Kidney glomerular epithelial cell (primary cell): Measurements from ENCODE around the gene CIITA.
"Not testable (repeated sequence)": the region's sequence is repeated elsewhere in the genome, so short reads cannot be mapped to it uniquely, and the experiment has no call there.

ENCODE experiments used
- DNase-seq: peaks from one replicate; lab custom pipeline; 2025; lab: John Stamatoyannopoulos, UW

CIITA gene

GRCh38 chr16:10937068-10937859, 60.3 kb downstream of the CIITA start:
- DNase-seq: no peak

DNA sequence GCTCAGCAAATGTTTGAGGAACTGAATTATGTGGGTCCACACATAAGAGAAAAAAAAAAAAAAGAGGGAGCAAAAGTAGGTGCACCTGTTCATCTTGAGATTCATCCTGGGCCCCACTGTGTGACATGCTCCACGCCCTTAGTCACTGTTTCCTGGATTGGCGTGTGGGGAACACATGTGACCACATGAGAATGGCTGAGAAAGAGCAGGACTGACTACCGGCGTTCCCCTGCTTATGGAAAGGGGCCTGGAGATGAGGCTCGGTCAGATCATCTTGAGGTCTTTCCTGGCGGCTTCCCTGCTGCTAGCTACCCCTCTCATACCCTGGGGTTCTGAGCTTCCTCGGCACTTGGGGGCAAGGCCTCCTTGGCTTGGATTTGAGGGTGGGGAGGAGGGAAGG, 61.3 kb downstream of the CIITA start:
- DNase-seq: no peak

- DNase-seq: no peak
Observed at GRCh38 chr16:10938796-10939648, 62.0 kb downstream of the CIITA start.

- no peak for DNase-seq
Observed at GRCh38 chr16:10939649-10940234, 62.7 kb downstream of the CIITA start.

DNA sequence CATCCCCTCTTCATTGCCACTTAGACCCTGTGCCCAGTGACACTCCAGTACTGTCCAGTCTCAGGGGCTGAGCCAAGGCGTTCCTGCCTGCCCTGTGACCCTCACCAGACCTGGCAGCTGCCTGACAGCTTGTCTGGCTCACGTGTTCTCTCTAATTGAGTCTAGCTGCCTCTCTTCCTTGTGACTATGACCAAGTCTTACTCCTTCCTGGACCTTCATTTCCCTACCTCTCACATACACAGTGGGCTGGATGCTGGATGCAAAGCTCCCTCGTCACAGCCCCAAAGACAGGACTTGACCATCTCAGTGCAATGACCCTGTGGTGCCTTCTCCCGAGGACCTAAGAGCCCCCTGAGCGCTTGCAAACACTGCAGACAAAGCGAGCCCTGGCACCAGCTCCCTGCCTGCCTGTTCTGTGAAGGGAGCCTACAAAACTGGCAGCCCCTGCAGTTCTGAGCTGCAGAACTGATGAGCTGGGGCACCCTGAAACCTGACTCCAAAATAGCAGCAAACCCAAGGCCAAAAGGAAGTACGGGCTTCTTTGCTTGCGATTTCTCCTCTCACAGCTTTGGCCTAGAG, 63.6 kb downstream of the CIITA start:
- DNase-seq: no peak

DNA sequence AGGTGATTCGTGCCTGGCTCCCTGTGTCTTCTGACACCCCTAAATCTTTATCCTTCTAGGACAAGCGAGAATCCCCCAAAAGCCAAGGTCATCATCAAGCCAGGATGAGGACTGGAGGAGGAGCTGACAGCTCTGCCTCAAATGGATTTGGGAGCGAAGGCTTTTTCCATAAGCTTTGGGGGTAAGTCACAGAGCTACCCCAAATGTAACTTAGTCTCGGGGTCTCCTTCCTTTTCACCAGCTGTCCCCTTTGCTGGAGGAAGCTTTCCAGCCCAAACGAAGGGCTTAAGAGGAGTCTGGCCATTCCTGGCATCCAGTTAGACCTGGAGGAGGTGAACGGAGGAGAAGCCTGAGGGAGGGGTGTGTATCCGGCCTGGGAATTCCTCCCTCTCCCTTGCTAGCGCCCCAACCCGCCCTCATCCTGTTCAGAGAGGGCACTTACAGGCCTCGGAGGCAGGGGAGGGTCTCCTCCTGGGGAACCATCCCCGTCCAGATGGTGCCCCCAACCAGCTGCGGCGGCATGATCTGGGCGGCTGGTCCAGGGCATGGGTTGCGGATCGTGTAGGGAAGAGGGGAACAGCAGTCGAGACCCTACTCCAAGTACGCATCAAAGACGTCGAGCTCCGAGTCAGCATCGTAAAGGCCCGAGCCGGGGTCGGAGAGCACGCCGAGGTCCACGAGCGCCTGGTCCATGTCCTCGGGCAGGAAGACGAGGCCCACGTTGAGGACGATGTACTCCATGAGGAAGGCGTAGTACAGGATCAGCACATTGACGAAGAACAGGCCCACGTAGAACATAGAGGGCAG, 64.3 kb downstream of the CIITA start:
- DNase-seq: no peak

GRCh38 chr16:10941935-10942351, 64.9 kb downstream of the CIITA start:
- DNase-seq: not testable (repeated sequence)

- peak; percentile 88 for DNase-seq
Observed at GRCh38 chr16:10942352-10943063, 65.5 kb downstream of the CIITA start, which contains the start of gene DEXI. DEXI (minus strand) TSS chr16:10942468; CDS start chr16:10942005, 463 bp downstream.

- DNase-seq: peak; percentile 26
Observed at GRCh38 chr16:10943064-10943353, 66.0 kb downstream of the CIITA start.

GRCh38 chr16:10944249-10945064, 67.5 kb downstream of the CIITA start, which contains the start of gene CLEC16A:
CLEC16A (plus strand) TSS chr16:10944564; CDS start chr16:10944718, 154 bp downstream.
- DNase-seq: peak; percentile 88

- peak; percentile 10 for DNase-seq
Observed at GRCh38 chr16:10945065-10945787, 68.2 kb downstream of the CIITA start.

- DNase-seq: peak; percentile 40
Observed at GRCh38 chr16:10946308-10946707, 69.3 kb downstream of the CIITA start.

DNA sequence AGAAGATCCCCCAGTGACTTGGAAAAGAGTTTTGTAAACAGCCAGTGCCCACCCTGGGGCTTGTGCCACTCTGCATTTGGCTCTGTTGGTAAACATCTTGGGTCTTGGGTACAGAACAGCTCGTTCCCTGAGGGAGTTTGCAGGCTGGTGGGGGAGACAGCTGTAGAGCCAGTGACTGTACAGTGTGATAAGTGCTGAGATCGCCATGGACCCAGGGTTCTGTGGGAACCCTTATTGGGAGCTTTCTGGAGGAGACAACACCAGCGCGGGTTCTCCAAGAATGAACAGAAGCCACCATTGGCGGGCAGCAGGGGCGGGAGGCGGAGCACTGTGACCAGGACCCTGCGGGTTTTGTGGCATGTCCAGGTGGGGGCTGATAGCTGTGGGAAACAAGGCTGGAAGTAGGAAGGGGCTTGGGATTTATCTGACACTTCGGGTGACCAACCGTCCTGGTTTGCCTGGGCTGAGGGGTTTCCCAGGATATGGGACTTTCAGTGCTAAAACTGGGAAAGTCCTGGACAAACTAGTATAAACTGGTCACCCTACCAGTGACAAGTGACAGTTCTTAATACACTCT, 70.3 kb downstream of the CIITA start:
- no peak for DNase-seq

DNA sequence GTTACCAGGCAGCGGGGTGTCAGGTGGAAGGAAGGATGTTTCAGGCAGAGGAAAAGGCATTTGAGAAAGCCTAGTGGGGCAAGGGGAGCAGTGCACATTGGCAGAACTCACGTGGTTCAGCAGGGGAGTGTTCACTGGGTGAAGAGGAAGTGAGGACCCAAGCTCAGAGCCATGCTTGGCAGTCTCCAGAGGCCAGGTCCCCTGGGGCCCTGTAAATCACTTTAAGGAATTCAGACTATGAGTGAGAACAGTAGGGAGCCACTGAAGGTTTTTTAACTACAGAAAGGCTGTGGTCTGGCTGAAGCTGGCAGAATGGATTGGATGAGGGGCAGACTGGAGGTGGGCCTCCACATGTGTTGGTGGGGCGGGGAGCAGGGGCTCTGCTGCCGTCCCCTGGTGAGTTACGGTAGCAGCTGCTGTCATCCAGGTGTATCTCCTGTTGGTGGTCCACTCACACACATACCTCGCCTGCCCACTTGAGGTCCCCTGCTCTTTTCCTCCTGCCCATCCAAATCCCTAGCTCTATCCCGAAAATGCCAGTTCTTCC, 72.5 kb downstream of the CIITA start:
- no peak for DNase-seq

GRCh38 chr16:10950393-10950792, 73.4 kb downstream of the CIITA start:
- no peak for DNase-seq

DNA sequence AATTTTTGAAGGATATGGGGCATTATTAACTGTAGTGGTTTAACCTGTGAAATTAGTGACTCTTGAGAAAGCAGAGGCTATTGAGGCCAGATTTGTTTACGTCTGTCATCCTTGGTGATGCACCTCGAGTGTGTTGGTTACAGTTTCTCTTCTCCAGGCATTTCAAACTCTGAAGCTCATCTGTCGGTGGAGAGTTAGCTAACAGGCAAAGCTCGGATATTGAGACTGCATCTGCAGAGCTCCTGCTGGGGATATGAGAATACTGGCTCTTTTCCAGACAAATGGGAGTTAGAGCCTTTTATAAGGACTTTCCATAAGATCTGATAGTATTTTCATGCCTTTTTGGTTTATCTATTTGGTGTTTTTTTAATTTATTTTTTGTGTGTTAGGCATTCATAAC, 74.0 kb downstream of the CIITA start:
- no peak for DNase-seq

DNA sequence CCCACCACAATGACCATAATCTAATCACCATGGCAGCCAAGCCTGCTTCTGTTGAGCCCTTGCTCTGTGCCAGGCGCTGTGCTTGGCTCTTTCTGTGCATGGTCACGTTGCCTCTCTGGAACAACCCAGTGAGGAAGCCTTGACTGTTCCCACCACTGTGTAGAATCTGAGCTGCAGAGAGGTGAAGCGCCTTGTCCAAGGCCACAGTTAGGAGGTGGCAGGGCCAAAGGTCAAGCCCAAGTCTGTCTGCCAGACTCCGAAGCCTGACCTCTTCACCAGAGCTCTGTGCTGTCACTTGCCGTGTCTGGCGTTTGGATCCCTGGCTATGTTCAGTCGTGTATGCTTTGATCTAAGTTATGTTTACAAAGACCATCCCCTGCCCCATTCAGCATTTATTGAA, 77.9 kb downstream of the CIITA start:
- DNase-seq: no peak

DNA sequence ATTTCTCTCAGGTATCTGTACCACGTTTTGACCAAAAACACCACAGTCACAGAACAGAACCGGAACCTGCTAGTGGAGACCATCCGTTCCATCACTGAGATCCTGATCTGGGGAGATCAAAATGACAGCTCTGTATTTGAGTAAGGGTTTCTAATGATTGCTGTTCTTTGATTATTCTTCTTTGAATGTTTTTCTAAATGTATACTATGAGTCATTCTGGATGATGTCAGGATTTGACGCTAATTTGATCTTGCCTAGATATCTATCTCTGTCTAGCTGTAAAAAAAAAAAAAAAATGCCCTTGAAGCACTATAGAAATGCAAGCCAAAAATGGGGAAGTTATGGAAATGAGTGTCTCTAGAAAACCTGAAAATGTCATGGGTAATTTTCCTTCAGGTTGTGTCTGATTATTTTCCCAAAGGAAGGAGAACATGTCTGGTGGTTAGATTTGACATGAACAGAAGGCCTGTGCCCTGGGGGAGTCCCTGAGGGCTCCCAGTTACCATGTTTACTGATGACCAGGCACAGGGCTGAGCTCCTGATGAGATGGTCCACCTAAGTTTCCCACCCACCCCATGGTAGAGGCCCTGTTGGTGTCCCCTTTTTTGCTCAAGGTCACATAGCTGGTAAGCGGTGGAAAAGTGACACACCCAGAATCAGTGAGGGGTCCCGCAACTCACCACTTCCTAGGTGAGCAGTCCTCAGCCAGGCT, 80.9 kb downstream of the CIITA start:
- DNase-seq: no peak
